Right atrium auricular region (tissue), 2 donors: Measurements from ENCODE around the gene BICDL1. TPM values are rescaled to one million over a fixed set of nuclear protein-coding genes. Genes with fewer than 3 reads are reported as not detected.
"Not testable (repeated sequence)": the region's sequence is repeated elsewhere in the genome, so short reads cannot be mapped to it uniquely, and the experiment has no call there.

Experiments used
- DNase-seq: peaks from one replicate; pipeline ENCODE4 v3.0.0-alpha.2; 2019; ENCODE audit warnings: low spot score
- H3K27ac ChIP-seq, 2 donors: fragments of 200-600 bp; sonication (generic); 1 replicate in 1 of 2; 2 replicates in 1 of 2; pipeline ENCODE4 v1.5.1; 2016 to 2019
- H3K27me3 ChIP-seq, 2 donors: fragments of 200-600 bp; sonication (generic); one replicate each; pipeline versions ENCODE4 v1.5.1 to v1.6.0; 2017 to 2019
- H3K36me3 ChIP-seq: fragments of 200-600 bp; sonication (generic); one replicate; pipeline ENCODE4 v1.5.1; 2016
- H3K4me1 ChIP-seq, 2 donors: fragments of 200-600 bp; sonication (generic); one replicate each; pipeline versions ENCODE4 v1.5.1 to v1.6.0; 2017 to 2019
- H3K4me3 ChIP-seq, 2 donors: fragments of 200-600 bp; sonication (generic); 1 replicate in 1 of 2; 2 replicates in 1 of 2; pipeline ENCODE4 v1.5.1; 2017 to 2019; ENCODE audit warnings: mild to moderate bottlenecking in 1 of 2, moderate library complexity in 1 of 2
- H3K9me3 ChIP-seq, 2 donors: fragments of 200-600 bp; sonication (generic); one replicate each; pipeline ENCODE4 v1.5.1; 2019
- CTCF ChIP-seq, 2 donors: fragments of 200-600 bp; sonication (generic); IDR thresholded peaks; one replicate each; pipeline ENCODE4 v1.5.1; 2019; ENCODE audit warnings: antibody characterized with exemption in 2 of 2
- total RNA-seq, 2 donors: library from RNA; depleted of rRNA; stranded (reverse); fragments of >200 nt; gene quantifications; one replicate each; pipeline ENCODE4 v1.1.0, GENCODE V29; 2016

The BICDL1 gene
- total RNA-seq, 2 donors from 2014 or later, result 9.8 to 47.2 TPM

DNA sequence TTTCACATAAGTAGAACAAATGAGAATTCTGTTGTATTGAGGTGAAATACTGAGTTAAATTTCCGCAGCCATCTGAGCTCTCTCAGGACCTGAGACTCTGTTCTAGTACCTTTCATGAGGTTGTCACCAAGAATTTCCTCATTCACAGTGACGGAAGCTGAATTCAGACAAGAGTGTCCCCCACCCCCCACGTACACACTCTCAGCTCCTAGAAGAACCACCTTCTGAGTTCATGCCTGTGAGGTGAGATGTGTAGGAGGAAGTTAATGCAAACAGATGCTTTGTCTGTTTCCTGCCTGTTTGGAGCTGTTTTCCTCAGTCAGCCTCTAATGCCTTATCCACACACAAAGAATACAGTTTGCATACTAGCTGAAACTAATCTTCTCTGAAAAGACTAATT, 18.2 kb downstream of the BICDL1 start:
- Histone ChIP-seq H3K27ac (no peak overlapping the region), H3K4me3 (no peak overlapping the region), H3K4me1 (no peaks in the 10 kb centered on the region), H3K36me3 (no peaks in the 10 kb centered on the region), H3K27me3 (no peaks in the 10 kb centered on the region), H3K9me3 (no peaks in the 10 kb centered on the region)
- no peak for DNase-seq
- no peak for TF ChIP-seq CTCF (IDR thresholded peaks at IDR 0.05)

GRCh38 chr12:120010661-120011230, 21.7 kb downstream of the BICDL1 start:
- no peak for DNase-seq
- H3K27me3 ChIP-seq, result no peaks in the 10 kb centered on the region
- H3K27ac ChIP-seq, result no peak overlapping the region
- H3K9me3 ChIP-seq, result no peaks in the 10 kb centered on the region
- H3K36me3 ChIP-seq, result no peaks in the 10 kb centered on the region
- H3K4me3 ChIP-seq, result no peak overlapping the region
- H3K4me1 ChIP-seq, result no peaks in the 10 kb centered on the region
- TF ChIP-seq CTCF (IDR thresholded peaks at IDR 0.05), result no peak

DNA sequence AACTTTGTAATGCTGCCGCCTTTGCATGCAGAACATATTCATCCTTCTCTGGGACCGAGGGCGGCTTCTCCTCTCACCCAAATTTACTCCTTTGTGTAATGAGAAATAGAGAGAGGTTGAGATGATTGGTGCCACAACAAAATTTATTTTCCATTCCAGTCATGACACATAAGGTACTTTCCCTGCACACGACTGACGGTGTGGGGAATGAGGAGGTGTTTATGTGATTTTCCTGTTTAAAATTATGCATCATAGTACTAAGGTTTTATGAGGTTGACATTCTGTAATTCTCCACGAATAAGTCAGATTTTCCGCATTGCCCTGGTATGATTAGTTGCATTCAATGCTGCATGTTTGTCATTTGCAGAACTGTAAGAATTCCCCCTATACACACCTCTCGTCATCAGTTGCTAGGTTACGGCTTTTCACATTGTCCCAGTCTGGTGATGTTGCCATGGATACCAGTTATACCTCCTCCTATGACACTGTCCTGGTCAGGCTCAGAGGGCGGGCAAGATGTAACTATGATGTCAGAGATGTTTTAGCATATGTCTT, 23.1 kb downstream of the BICDL1 start:
- Histone ChIP-seq H3K9me3 (no peaks in the 10 kb centered on the region), H3K27me3 (no peaks in the 10 kb centered on the region), H3K27ac (no peak overlapping the region), H3K36me3 (no peaks in the 10 kb centered on the region), H3K4me1 (no peaks in the 10 kb centered on the region), H3K4me3 (no peak overlapping the region)
- TF ChIP-seq CTCF (IDR thresholded peaks at IDR 0.05), result no peak
- no peak for DNase-seq

DNA sequence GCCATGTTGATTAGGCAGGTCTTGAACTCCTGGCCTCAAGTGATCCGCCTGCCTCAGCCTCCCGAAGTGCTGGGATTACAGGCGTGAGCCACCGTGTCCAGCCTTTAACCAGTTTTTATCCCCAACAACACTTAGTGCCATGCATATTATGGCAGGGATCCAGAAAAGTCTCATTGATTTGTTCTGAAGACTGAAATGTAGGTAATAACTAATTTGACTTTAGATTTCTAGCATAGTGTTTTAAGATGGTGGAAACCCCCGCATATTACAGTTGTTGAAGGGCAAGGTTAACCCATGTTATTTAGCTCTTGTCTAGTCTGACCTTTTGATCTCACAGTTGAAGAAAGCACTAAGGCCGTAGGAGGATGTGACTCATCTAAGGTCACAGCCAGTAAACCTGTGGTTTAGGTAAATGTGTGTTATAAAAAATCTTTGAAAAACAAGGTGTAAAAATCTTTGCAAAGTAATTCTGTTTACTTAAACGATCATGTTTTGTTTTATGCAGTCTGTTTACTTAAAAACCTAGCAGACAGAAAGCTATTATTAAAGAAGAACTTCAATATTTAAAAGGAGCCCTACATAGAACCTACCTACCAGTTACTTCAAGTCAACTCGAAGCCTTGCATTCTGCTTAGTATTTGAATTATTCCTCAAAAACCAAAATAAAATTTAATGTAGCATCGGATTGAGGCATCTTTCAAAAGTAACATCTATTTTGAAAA, 24.8 kb downstream of the BICDL1 start:
- TF ChIP-seq CTCF (IDR thresholded peaks at IDR 0.05), result no peak
- Histone ChIP-seq H3K27ac (no peak overlapping the region), H3K4me3 (no peak overlapping the region), H3K4me1 (no peaks in the 10 kb centered on the region), H3K36me3 (no peaks in the 10 kb centered on the region), H3K27me3 (no peaks in the 10 kb centered on the region), H3K9me3 (no peaks in the 10 kb centered on the region)
- no peak for DNase-seq

- DNase-seq, H3K9me3 ChIP-seq, H3K27ac ChIP-seq, H3K4me1 ChIP-seq, H3K27me3 ChIP-seq, H3K4me3 ChIP-seq, H3K36me3 ChIP-seq: not testable (repeated sequence)
Measured at GRCh38 chr12:120014381-120014735, 25.3 kb downstream of the BICDL1 start.

- TF ChIP-seq CTCF (IDR thresholded peaks at IDR 0.05), result no peak
- no peaks in the 10 kb centered on the region for H3K27me3 ChIP-seq
- no peaks in the 10 kb centered on the region for H3K4me1 ChIP-seq
- H3K9me3 ChIP-seq, result no peaks in the 10 kb centered on the region
- no peak for DNase-seq
- H3K4me3 ChIP-seq, result no peak overlapping the region
- no peak overlapping the region for H3K27ac ChIP-seq
- H3K36me3 ChIP-seq, result no peaks in the 10 kb centered on the region
Measured at GRCh38 chr12:120015313-120015712, 26.3 kb downstream of the BICDL1 start.

DNA sequence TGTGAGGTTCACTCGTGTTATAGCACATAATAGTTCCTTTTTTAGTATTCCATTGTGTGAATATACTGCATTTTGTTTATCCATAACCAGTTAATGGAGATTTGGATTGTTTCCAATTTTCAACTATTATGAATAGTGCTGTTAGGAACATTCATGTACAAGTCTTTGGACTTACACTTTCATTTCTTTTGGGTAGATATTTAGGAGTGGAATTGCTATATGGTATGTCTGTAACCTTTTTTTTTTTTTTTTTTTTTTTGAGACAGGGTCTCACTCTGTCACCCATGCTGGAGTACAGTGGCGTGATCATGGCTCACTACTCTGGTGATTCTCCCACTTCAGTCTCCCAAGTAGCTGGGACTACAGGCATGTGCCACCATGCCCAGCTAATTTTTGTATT, 27.2 kb downstream of the BICDL1 start:
- H3K27ac ChIP-seq, H3K4me1 ChIP-seq, H3K9me3 ChIP-seq, H3K36me3 ChIP-seq, H3K27me3 ChIP-seq, DNase-seq, H3K4me3 ChIP-seq: not testable (repeated sequence)
